A673 (cell line): ENCODE results near the gene ZNRF3. TPM values are rescaled to one million over a fixed set of nuclear protein-coding genes. Genes with fewer than 3 reads are reported as not detected.

Experiments
- BruUV-seq: library from RNA; stranded (reverse); fragments of 400-500 nt; replicated peaks from 2 replicates; lab custom pipeline; 2021; lab: Mats Ljungman, UMichigan
- CTCF ChIA-PET: fragments of 300-600 bp; sonication (Branson Sonifier 250); formaldehyde crosslinking; loops from one replicate; lab custom pipeline; 2022; ENCODE audit warnings: antibody characterized with exemption; lab: Charles Lee
- POLR2A ChIA-PET: fragments of 300-600 bp; sonication (Branson Sonifier 250); formaldehyde crosslinking; loops from one replicate; lab custom pipeline; 2022; ENCODE audit warnings: antibody characterized with exemption; ENCODE audit not compliant: low non-redundant PET; lab: Charles Lee
- DNase-seq: peaks from one replicate; pipeline ENCODE4 v3.0.0-alpha.2; 2015; ENCODE audit warnings: low spot score
- H3K27ac ChIP-seq: fragments of 200-600 bp; sonication (generic); 2 replicates; pipeline ENCODE4 v1.5.1; 2016; ENCODE audit warnings: mixed run types, low read depth, mild to moderate bottlenecking, mixed read lengths, antibody characterized with exemption, low read length; ENCODE audit not compliant: poor library complexity, severe bottlenecking
- H3K27me3 ChIP-seq: fragments of 200-600 bp; sonication (generic); replicated peaks from 2 replicates; pipeline ENCODE4 v1.6.1; 2017; ENCODE audit warnings: mixed run types, low read depth, mild to moderate bottlenecking, mixed read lengths, antibody characterized with exemption, low read length; ENCODE audit not compliant: insufficient read depth, poor library complexity
- H3K36me3 ChIP-seq: fragments of 200-600 bp; sonication (generic); 2 replicates; pipeline ENCODE4 v1.6.1; 2016; ENCODE audit warnings: mixed run types, mild to moderate bottlenecking, mixed read lengths, antibody characterized with exemption, low read length; ENCODE audit not compliant: insufficient read depth, poor library complexity, severe bottlenecking
- H3K4me1 ChIP-seq: fragments of 200-600 bp; sonication (generic); 2 replicates; pipeline ENCODE4 v1.6.1; 2017; ENCODE audit warnings: mixed run types, mild to moderate bottlenecking, mixed read lengths, antibody characterized with exemption, low read length; ENCODE audit not compliant: insufficient read depth, poor library complexity, severe bottlenecking
- H3K4me3 ChIP-seq: fragments of 200-600 bp; sonication (generic); 2 replicates; pipeline ENCODE4 v1.5.1; 2016; ENCODE audit warnings: low read depth, mixed run types, mild to moderate bottlenecking, mixed read lengths, low read length; ENCODE audit not compliant: poor library complexity, severe bottlenecking
- H3K9me3 ChIP-seq: fragments of 200-600 bp; sonication (generic); 2 replicates; pipeline ENCODE4 v1.6.1; 2016; ENCODE audit warnings: mixed run types, low read depth, mild to moderate bottlenecking, mixed read lengths, antibody characterized with exemption, low read length; ENCODE audit not compliant: poor library complexity, severe bottlenecking
- EZH2 ChIP-seq: fragments of 200-600 bp; sonication (generic); IDR thresholded peaks from 2 replicates; pipeline ENCODE4 v1.6.1; 2017; ENCODE audit warnings: borderline replicate concordance, low read depth, mild to moderate bottlenecking, mixed read lengths, antibody characterized with exemption, low read length; ENCODE audit not compliant: poor library complexity, severe bottlenecking
- intact Hi-C: fragments of 100-400 bp; cut with micrococcal nuclease; formaldehyde crosslinking; loops from one replicate; pipeline ENCODE4 v1.10.0; 2022; ENCODE audit not compliant: unreplicated experiment
- total RNA-seq: library from RNA; stranded (reverse); gene quantifications from 2 replicates; pipeline ENCODE4 v1.2.3, GENCODE V29; 2021
- TF ChIP-seq, protein P1 (sequence below): fragments of 300-800, 200-600 bp; sonication (generic); conservative IDR thresholded peaks from 2 replicates; pipeline ENCODE4 v1.5.1; 2017; ENCODE audit warnings: low read depth, mild to moderate bottlenecking, antibody characterized with exemption, low read length, moderate library complexity, mixed read lengths

The ZNRF3 gene
- total RNA-seq, 1 experiment from 2014 or later: 11.9 TPM

DNA sequence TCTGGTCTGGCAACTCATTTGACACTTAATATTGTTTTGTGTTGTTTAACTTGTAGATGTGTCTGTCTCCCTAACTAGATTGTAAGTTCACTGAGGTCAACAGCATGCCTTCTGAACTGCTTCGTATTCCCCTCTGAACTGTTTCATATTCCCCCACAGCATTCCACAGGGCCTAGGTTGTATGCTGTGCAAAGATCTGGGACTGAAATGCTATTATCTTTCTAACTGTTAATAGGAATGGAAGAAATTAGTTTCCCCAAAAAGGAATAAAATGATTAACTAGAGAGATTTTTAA lies 38.2 kb downstream of the ZNRF3 start:
- intact Hi-C loops: no loop called here
- no peaks in the 10 kb centered on the region for H3K27me3 ChIP-seq
- H3K9me3 ChIP-seq: no peaks in the 10 kb centered on the region
- peaks cover 17% of the 10 kb centered on the region for H3K4me1 ChIP-seq
- POLR2A ChIA-PET: no interaction called here
- H3K36me3 ChIP-seq: no peaks in the 10 kb centered on the region
- BruUV-seq: no TSS peak
- no peak overlapping the region for H3K27ac ChIP-seq
- TF ChIP-seq, protein P1, sequence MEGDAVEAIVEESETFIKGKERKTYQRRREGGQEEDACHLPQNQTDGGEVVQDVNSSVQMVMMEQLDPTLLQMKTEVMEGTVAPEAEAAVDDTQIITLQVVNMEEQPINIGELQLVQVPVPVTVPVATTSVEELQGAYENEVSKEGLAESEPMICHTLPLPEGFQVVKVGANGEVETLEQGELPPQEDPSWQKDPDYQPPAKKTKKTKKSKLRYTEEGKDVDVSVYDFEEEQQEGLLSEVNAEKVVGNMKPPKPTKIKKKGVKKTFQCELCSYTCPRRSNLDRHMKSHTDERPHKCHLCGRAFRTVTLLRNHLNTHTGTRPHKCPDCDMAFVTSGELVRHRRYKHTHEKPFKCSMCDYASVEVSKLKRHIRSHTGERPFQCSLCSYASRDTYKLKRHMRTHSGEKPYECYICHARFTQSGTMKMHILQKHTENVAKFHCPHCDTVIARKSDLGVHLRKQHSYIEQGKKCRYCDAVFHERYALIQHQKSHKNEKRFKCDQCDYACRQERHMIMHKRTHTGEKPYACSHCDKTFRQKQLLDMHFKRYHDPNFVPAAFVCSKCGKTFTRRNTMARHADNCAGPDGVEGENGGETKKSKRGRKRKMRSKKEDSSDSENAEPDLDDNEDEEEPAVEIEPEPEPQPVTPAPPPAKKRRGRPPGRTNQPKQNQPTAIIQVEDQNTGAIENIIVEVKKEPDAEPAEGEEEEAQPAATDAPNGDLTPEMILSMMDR: no peak
- TF ChIP-seq EZH2: no peak
- DNase-seq: no peak
- CTCF ChIA-PET: no interaction called here
- no peak overlapping the region for H3K4me3 ChIP-seq

DNA sequence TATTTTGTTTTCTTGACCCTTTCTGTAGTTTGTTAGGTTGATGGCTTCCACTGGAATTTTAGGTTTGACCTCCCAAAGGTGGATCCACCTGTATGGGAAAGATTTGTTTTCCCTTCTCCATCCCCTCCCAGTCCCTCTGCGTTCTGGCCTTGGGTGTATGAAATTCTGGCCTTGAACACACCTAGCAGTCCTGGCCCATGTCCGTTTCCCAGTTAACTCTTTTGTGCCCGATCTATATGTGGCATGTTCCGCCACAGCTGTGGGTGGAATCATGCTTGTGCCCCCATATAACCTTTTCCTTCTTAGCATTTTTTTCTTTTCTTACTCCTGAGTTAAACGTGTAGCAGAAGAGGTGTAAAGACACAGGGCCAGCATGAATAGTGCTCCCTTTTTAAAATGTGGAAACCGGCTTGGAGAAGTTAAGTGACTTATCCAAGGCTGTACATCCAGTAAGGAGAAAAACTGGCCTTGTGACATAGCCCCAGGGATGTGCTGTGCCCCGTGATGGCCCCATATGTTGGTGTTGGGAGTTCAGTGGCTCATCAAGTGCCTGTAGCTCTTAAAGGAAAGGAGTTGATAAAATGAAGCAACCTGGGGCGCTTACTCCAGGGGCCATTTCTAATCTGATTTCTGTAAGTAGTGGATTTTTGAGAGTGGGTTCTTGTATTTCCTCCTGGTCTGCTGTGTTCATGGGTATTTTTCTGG lies 39.3 kb downstream of the ZNRF3 start:
- H3K4me1 ChIP-seq: peaks cover 13% of the 10 kb centered on the region
- no peaks in the 10 kb centered on the region for H3K27me3 ChIP-seq
- H3K9me3 ChIP-seq: no peaks in the 10 kb centered on the region
- BruUV-seq: no TSS peak
- TF ChIP-seq, protein P1: no peak
- no peak for TF ChIP-seq EZH2
- CTCF ChIA-PET: no interaction called here
- no peak for DNase-seq
- no peak overlapping the region for H3K4me3 ChIP-seq
- POLR2A ChIA-PET: no interaction called here
- no peak overlapping the region for H3K27ac ChIP-seq
- H3K36me3 ChIP-seq: no peaks in the 10 kb centered on the region
- intact Hi-C loops: no loop called here

DNA sequence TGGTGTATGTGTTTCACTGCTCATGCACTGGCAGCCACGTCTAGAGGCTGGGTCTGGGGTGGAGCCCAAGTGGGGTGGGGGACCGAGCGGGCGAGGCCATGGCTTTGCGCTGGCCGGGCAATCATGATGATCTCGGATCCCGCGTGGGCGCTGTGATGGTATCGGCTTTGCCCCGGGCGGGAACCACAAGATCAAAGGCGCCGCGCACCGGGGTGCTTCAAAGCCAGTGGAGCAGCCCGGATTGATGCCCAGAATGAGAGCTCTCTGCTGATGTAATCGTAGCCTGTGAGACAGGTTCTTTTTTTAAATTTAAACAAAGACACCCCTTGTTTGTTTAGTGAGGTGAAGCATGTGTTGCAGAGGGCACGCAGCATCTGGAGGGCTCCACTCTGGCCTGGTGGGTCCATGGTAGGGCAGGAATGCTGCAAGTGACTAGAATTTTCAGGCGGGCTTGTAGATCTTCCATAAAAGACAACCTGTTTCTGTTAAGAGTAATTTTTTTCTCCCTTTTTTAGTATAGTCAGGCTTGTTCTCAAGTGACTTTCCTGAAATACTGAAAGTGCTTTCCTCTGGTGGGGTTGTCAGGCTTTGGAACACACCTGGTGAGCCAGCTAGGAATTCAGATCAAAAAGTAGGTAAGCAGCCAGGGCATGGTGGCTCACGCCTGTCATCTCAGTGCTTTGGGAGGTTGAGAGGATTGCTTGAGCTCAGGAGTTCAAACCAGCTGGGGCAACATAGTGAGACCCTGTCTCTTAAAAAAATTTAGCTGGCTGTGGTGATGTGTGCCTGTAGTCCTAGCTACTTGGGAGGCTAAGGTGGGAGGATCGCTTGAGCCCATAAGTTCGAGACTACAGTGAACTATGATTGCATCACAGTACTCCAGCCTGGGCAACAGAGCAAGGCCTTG lies 40.7 kb downstream of the ZNRF3 start:
- TF ChIP-seq, protein P1: no peak
- no peak for TF ChIP-seq EZH2
- intact Hi-C loops: no loop called here
- H3K4me3 ChIP-seq: no peak overlapping the region
- DNase-seq: no peak
- H3K27ac ChIP-seq: no peak overlapping the region
- H3K4me1 ChIP-seq: no peaks in the 10 kb centered on the region
- H3K36me3 ChIP-seq: no peaks in the 10 kb centered on the region
- H3K9me3 ChIP-seq: no peaks in the 10 kb centered on the region
- ChIA-PET POLR2A (interaction anchor here (0.6 kb wide), 1 partner anchor 487 kb away, joined by 3 read pairs; no protein-coding TSS in a partner anchor), CTCF (interaction anchor here (0.6 kb wide), 1 partner anchor 21 kb away, joined by 4 read pairs; no protein-coding TSS in a partner anchor)
- BruUV-seq: no TSS peak
- no peaks in the 10 kb centered on the region for H3K27me3 ChIP-seq
